CD4-positive, CD25-positive, alpha-beta regulatory T cell (primary cell): ENCODE measurements around the gene TMEM30A. TPM values are rescaled to one million over a fixed set of nuclear protein-coding genes. Genes with fewer than 3 reads are reported as not detected.
A peak's percentile ranks its signal among the peaks of the same experiment; 100 is the strongest.

Experiments
- ATAC-seq, 2 donors: fragments of 150-1000 bp; cut with Tn5 transposase; one replicate each; pipeline ENCODE4 v1.10.0; 2021; ENCODE audit warnings: low read depth in 2 of 2, moderate number of reproducible peaks in 2 of 2, moderate library complexity in 1 of 2
- DNase-seq, 3 donors: peaks; one replicate each; pipeline versions ENCODE4 v3.0.0 to v3.0.0-alpha.2; 2012 to 2022; ENCODE audit warnings: mixed read lengths in 1 of 3
- H3K27ac ChIP-seq: one replicate; pipeline ENCODE4 v1.7.0; 2013; ENCODE audit warnings: mild to moderate bottlenecking, low read length; ENCODE audit not compliant: insufficient read depth, poor library complexity, severe bottlenecking
- H3K27me3 ChIP-seq: one replicate; pipeline ENCODE4 v1.7.0; 2013; ENCODE audit warnings: low read length; ENCODE audit not compliant: control insufficient read depth, insufficient read depth
- H3K36me3 ChIP-seq: one replicate; pipeline ENCODE4 v1.7.0; 2013; ENCODE audit warnings: mild to moderate bottlenecking, low read length, moderate library complexity; ENCODE audit not compliant: control insufficient read depth, insufficient read depth
- H3K4me1 ChIP-seq: 2 replicates; pipeline ENCODE4 v1.7.0; 2013; ENCODE audit warnings: mild to moderate bottlenecking, low read length; ENCODE audit not compliant: insufficient read depth, control insufficient read depth, poor library complexity, severe bottlenecking
- H3K4me3 ChIP-seq: one replicate; pipeline ENCODE4 v1.7.0; 2013; ENCODE audit warnings: low read depth, mild to moderate bottlenecking, low read length, moderate library complexity
- H3K9me3 ChIP-seq, 2 experiments: 1 replicate in 1 of 2; 2 replicates in 1 of 2; pipeline ENCODE4 v1.7.0; 2013; ENCODE audit warnings: low read length in 2 of 2, mild to moderate bottlenecking in 1 of 2, moderate library complexity in 1 of 2; ENCODE audit not compliant: control insufficient read depth in 2 of 2
- H3K27ac Mint-ChIP-seq, 3 donors: one replicate each; pipeline ENCODE4 v1.8.0; 2020 to 2022; ENCODE audit warnings: mild to moderate bottlenecking in 3 of 3, mixed read lengths in 3 of 3, moderate library complexity in 2 of 3
- H3K27me3 Mint-ChIP-seq: one replicate; pipeline ENCODE4 v1.8.0; 2022; ENCODE audit warnings: mild to moderate bottlenecking, mixed read lengths
- H3K36me3 Mint-ChIP-seq: one replicate; pipeline ENCODE4 v1.8.0; 2020; ENCODE audit warnings: mixed read lengths
- H3K4me1 Mint-ChIP-seq, 4 donors: one replicate each; pipeline ENCODE4 v1.8.0; 2020 to 2022; ENCODE audit warnings: mixed read lengths in 4 of 4, mild to moderate bottlenecking in 1 of 4
- H3K4me3 Mint-ChIP-seq, 4 donors: one replicate each; pipeline ENCODE4 v1.8.0; 2020 to 2022; ENCODE audit warnings: mild to moderate bottlenecking in 4 of 4, mixed read lengths in 4 of 4, moderate library complexity in 3 of 4
- H3K9me3 Mint-ChIP-seq, 7 donors: one replicate each; pipeline ENCODE4 v1.8.0; 2020 to 2022; ENCODE audit warnings: mixed read lengths in 7 of 7, mild to moderate bottlenecking in 3 of 7, moderate library complexity in 2 of 7
- polyA plus RNA-seq, 4 donors: library from polyadenylated mRNA; unstranded; fragments of 300-500 nt; fragmentation: Illumina TruSeq; gene quantifications; one replicate each; pipeline ENCODE4 v1.2.3, GENCODE V29; 2021
- total RNA-seq: library from RNA; stranded (reverse); gene quantifications from one replicate; pipeline ENCODE4 v1.2.3, GENCODE V29; 2022

TMEM30A gene
- total and polyA plus RNA-seq, 5 donors from 2014 or later, result 32.5 to 45.5 (median 41.2) TPM

GRCh38 chr6:75211920-75212590 is 72.5 kb downstream of the TMEM30A start:
- Mint-ChIP-seq H3K9me3 (peaks cover 0 to 2% (median 0%) of the 10 kb centered on the region in 7 donors), H3K4me3 (no peak overlapping the region), H3K4me1 (peaks cover 12 to 27% (median 17%) of the 10 kb centered on the region in 4 donors), H3K36me3 (no peaks in the 10 kb centered on the region), H3K27ac (no peak overlapping the region), H3K27me3 (peaks cover 56% of the 10 kb centered on the region)
- H3K27ac ChIP-seq, result no peak overlapping the region
- H3K9me3 ChIP-seq, result no peaks in the 10 kb centered on the region
- H3K4me3 ChIP-seq, result no peak overlapping the region
- peaks cover 18% of the 10 kb centered on the region for H3K4me1 ChIP-seq
- H3K27me3 ChIP-seq, result peaks cover 13% of the 10 kb centered on the region
- H3K36me3 ChIP-seq, result no peaks in the 10 kb centered on the region
- no peak for ATAC-seq
- DNase-seq, result no peak

- peaks cover 12 to 36% (median 23%) of the 10 kb centered on the region in 4 donors for H3K4me1 Mint-ChIP-seq
- Histone ChIP-seq H3K9me3 (no peaks in the 10 kb centered on the region), H3K27me3 (peaks cover 16% of the 10 kb centered on the region), H3K4me3 (no peak overlapping the region), H3K27ac (no peak overlapping the region), H3K36me3 (no peaks in the 10 kb centered on the region), H3K4me1 (peaks cover 27% of the 10 kb centered on the region)
- no peak overlapping the region for H3K4me3 Mint-ChIP-seq
- H3K9me3 Mint-ChIP-seq, result peaks cover 0 to 2% (median 0%) of the 10 kb centered on the region in 7 donors
- H3K27me3 Mint-ChIP-seq, result peaks cover 65% of the 10 kb centered on the region
- ATAC-seq (no peak), DNase-seq (peak; percentile 33 to 74 (median 65))
- H3K27ac Mint-ChIP-seq, result no peak overlapping the region
- H3K36me3 Mint-ChIP-seq, result no peaks in the 10 kb centered on the region
Measured at GRCh38 chr6:75210885-75211739, 73.5 kb downstream of the TMEM30A start.

GRCh38 chr6:75209184-75209723 is 75.3 kb downstream of the TMEM30A start:
- Mint-ChIP-seq H3K4me1 (peaks cover 12 to 51% (median 38%) of the 10 kb centered on the region in 4 donors), H3K27ac (no peak overlapping the region), H3K36me3 (no peaks in the 10 kb centered on the region), H3K9me3 (peaks cover 0 to 2% (median 0%) of the 10 kb centered on the region in 7 donors), H3K4me3 (peak overlapping the region in 3 of 4 donors; percentile 32 to 64 (median 64)), H3K27me3 (peaks cover 84% of the 10 kb centered on the region)
- no peak for ATAC-seq
- Histone ChIP-seq H3K27me3 (peaks cover 16% of the 10 kb centered on the region), H3K36me3 (no peaks in the 10 kb centered on the region), H3K4me3 (no peak overlapping the region), H3K9me3 (no peaks in the 10 kb centered on the region), H3K4me1 (peaks cover 45% of the 10 kb centered on the region), H3K27ac (no peak overlapping the region)
- DNase-seq, result no peak

- Mint-ChIP-seq H3K36me3 (no peaks in the 10 kb centered on the region), H3K27ac (no peak overlapping the region), H3K4me1 (peaks cover 12 to 53% (median 40%) of the 10 kb centered on the region in 4 donors), H3K27me3 (peaks cover 87% of the 10 kb centered on the region), H3K4me3 (peak overlapping the region; percentile 32 to 75 (median 64)), H3K9me3 (peaks cover 0 to 2% (median 0%) of the 10 kb centered on the region in 7 donors)
- H3K9me3 ChIP-seq, result no peaks in the 10 kb centered on the region
- peaks cover 46% of the 10 kb centered on the region for H3K4me1 ChIP-seq
- H3K27ac ChIP-seq, result no peak overlapping the region
- H3K27me3 ChIP-seq, result peaks cover 20% of the 10 kb centered on the region
- no peaks in the 10 kb centered on the region for H3K36me3 ChIP-seq
- peak overlapping the region; percentile 53 for H3K4me3 ChIP-seq
- DNase-seq (peak; percentile 61 to 80 (median 73)), ATAC-seq (peak; percentile 82 to 83)
Measured at GRCh38 chr6:75208298-75209183, 76.1 kb downstream of the TMEM30A start.

GRCh38 chr6:75206576-75207342 is 77.8 kb downstream of the TMEM30A start:
- Histone ChIP-seq H3K36me3 (no peaks in the 10 kb centered on the region), H3K4me3 (no peak overlapping the region), H3K9me3 (no peaks in the 10 kb centered on the region), H3K27ac (no peak overlapping the region), H3K27me3 (peaks cover 29% of the 10 kb centered on the region), H3K4me1 (peaks cover 46% of the 10 kb centered on the region)
- ATAC-seq (no peak), DNase-seq (peak in 1 of 3 donors; percentile 10)
- Mint-ChIP-seq H3K4me1 (peaks cover 12 to 61% (median 41%) of the 10 kb centered on the region in 4 donors), H3K36me3 (no peaks in the 10 kb centered on the region), H3K9me3 (peaks cover 0 to 2% (median 0%) of the 10 kb centered on the region in 7 donors), H3K27ac (no peak overlapping the region), H3K27me3 (peaks cover 90% of the 10 kb centered on the region), H3K4me3 (peak overlapping the region; percentile 26 to 83 (median 59))

GRCh38 chr6:75205776-75206575 is 78.6 kb downstream of the TMEM30A start, which contains the start of gene COL12A1:
COL12A1 (minus strand) TSS chr6:75206053; CDS start chr6:75202792, 3,261 bp downstream.
- Mint-ChIP-seq H3K27me3 (peaks cover 91% of the 10 kb centered on the region), H3K4me3 (peak within 1 kb of the TSS; percentile 33 to 83 (median 74)), H3K27ac (no peak within 1 kb of the TSS), H3K36me3 (no peaks in the 10 kb centered on the region), H3K9me3 (peaks cover 0 to 2% (median 0%) of the 10 kb centered on the region in 7 donors), H3K4me1 (peaks cover 7 to 64% (median 38%) of the 10 kb centered on the region in 4 donors)
- Histone ChIP-seq H3K4me3 (no peak within 1 kb of the TSS), H3K36me3 (no peaks in the 10 kb centered on the region), H3K9me3 (no peaks in the 10 kb centered on the region), H3K27me3 (peaks cover 29% of the 10 kb centered on the region), H3K27ac (no peak within 1 kb of the TSS), H3K4me1 (peaks cover 46% of the 10 kb centered on the region)
- DNase-seq (peak in 2 of 3 donors; percentile 11 to 16), ATAC-seq (no peak)
